GM23338 (cell line): ENCODE results near the gene MGLL. TPM values are rescaled to one million over a fixed set of nuclear protein-coding genes. Genes with fewer than 3 reads are reported as not detected.

ENCODE experiments used
- ATAC-seq: fragments of 200-7000 bp; cut with Tn5 transposase; 3 replicates; pipeline ENCODE4 v1.9.1; 2020
- DNase-seq: peaks from one replicate; pipeline ENCODE4 v3.0.0-alpha.2; 2015; ENCODE audit warnings: low spot score
- H2AFZ ChIP-seq: fragments of 200-600 bp; sonication (generic); 2 replicates; pipeline ENCODE4 v1.8.0; 2016; ENCODE audit warnings: antibody characterized with exemption, mild to moderate bottlenecking, moderate library complexity
- H3F3A ChIP-seq: fragments of 200-600 bp; sonication (generic); replicated peaks from 2 replicates; pipeline ENCODE4 v1.8.0; 2017; ENCODE audit warnings: antibody characterized with exemption, mixed run types, low read depth
- H3K27ac ChIP-seq: fragments of 200-600 bp; sonication (generic); 2 replicates; pipeline ENCODE4 v1.6.1; 2016; ENCODE audit warnings: low read depth
- H3K27me3 ChIP-seq: fragments of 200-600 bp; sonication (generic); 2 replicates; pipeline ENCODE4 v1.8.0; 2016; ENCODE audit warnings: mild to moderate bottlenecking, mixed run types, moderate library complexity; ENCODE audit not compliant: insufficient read depth
- H3K36me3 ChIP-seq: fragments of 200-600 bp; sonication (generic); 2 replicates; pipeline ENCODE4 v1.8.0; 2016; ENCODE audit warnings: mild to moderate bottlenecking; ENCODE audit not compliant: insufficient read depth
- H3K4me1 ChIP-seq: fragments of 200-600 bp; sonication (generic); 2 replicates; pipeline ENCODE4 v1.8.0; 2016; ENCODE audit warnings: mild to moderate bottlenecking, moderate library complexity; ENCODE audit not compliant: insufficient read depth
- H3K4me2 ChIP-seq: fragments of 200-600 bp; sonication (generic); 2 replicates; pipeline ENCODE4 v1.7.1; 2017; ENCODE audit warnings: mixed run types
- H3K4me3 ChIP-seq: fragments of 200-600 bp; sonication (generic); 2 replicates; pipeline ENCODE4 v1.6.1; 2016; ENCODE audit warnings: mixed run types
- H3K79me2 ChIP-seq: fragments of 200-600 bp; sonication (generic); replicated peaks from 2 replicates; pipeline ENCODE4 v1.8.0; 2017; ENCODE audit warnings: mild to moderate bottlenecking; ENCODE audit not compliant: insufficient read depth
- H3K9me2 ChIP-seq: fragments of 200-600 bp; sonication (generic); 2 replicates; pipeline ENCODE4 v1.8.0; 2017; ENCODE audit not compliant: insufficient read depth
- H4K20me1 ChIP-seq: fragments of 200-600 bp; sonication (generic); replicated peaks from 2 replicates; pipeline ENCODE4 v1.8.0; 2017; ENCODE audit warnings: mild to moderate bottlenecking; ENCODE audit not compliant: insufficient read depth
- H3K27ac Mint-ChIP-seq: 2 replicates; pipeline ENCODE4 v1.8.0; 2020; ENCODE audit warnings: inconsistent platforms, mild to moderate bottlenecking, moderate library complexity, mixed read lengths
- H3K27me3 Mint-ChIP-seq: 3 replicates; pipeline ENCODE4 v1.8.0; 2022; ENCODE audit warnings: low read depth, mild to moderate bottlenecking, moderate library complexity, mixed read lengths, inconsistent platforms; ENCODE audit not compliant: insufficient read depth, poor library complexity
- H3K36me3 Mint-ChIP-seq: 3 replicates; pipeline ENCODE4 v1.8.0; 2021; ENCODE audit warnings: low read depth, mild to moderate bottlenecking, inconsistent platforms, moderate library complexity, mixed read lengths
- H3K4me1 Mint-ChIP-seq: 3 replicates; pipeline ENCODE4 v1.8.0; 2020; ENCODE audit warnings: mild to moderate bottlenecking, inconsistent platforms, mixed read lengths
- H3K4me3 Mint-ChIP-seq: 3 replicates; pipeline ENCODE4 v1.8.0; 2021; ENCODE audit warnings: moderate library complexity, mild to moderate bottlenecking, inconsistent platforms, mixed read lengths
- H3K9me3 Mint-ChIP-seq: 3 replicates; pipeline ENCODE4 v1.8.0; 2020; ENCODE audit warnings: moderate library complexity, mild to moderate bottlenecking, inconsistent platforms, mixed read lengths
- CREB1 ChIP-seq: fragments of 250-450 bp; sonication (Bioruptor Pico); IDR thresholded peaks from 2 replicates; pipeline ENCODE4 v1.5.0; 2020; ENCODE audit warnings: low read depth, mild to moderate bottlenecking, moderate library complexity
- CTCF ChIP-seq, 2 experiments: fragments of 200-600 bp in 1 of 2; sonication (generic) in 1 of 2; conservative IDR thresholded peaks; 2 replicates each; pipeline versions ENCODE4 v1.5.1 to v1.6.1; 2016 to 2017; ENCODE audit warnings: antibody characterized with exemption in 2 of 2, low read depth in 2 of 2, mild to moderate bottlenecking in 2 of 2, moderate library complexity in 1 of 2
- EZH2 ChIP-seq: fragments of 200-600 bp; sonication (generic); IDR thresholded peaks from one replicate; pipeline ENCODE4 v1.8.0; 2017; ENCODE audit warnings: antibody characterized with exemption, mild to moderate bottlenecking, low read depth; ENCODE audit not compliant: unreplicated experiment
- EZH2phosphoT487 ChIP-seq: fragments of 200-600 bp; sonication (generic); IDR thresholded peaks from one replicate; pipeline ENCODE4 v1.8.1; 2018; ENCODE audit warnings: antibody characterized with exemption; ENCODE audit not compliant: unreplicated experiment
- JUNB ChIP-seq: IDR thresholded peaks from one replicate; pipeline ENCODE4 v1.6.1; 2016; ENCODE audit warnings: antibody characterized with exemption; ENCODE audit not compliant: unreplicated experiment
- NANOG ChIP-seq: IDR thresholded peaks from 2 replicates; pipeline ENCODE4 v1.6.1; 2016; ENCODE audit warnings: antibody characterized with exemption, borderline replicate concordance
- POLR2AphosphoS5 ChIP-seq: IDR thresholded peaks from 2 replicates; pipeline ENCODE4 v1.6.1; 2016; ENCODE audit warnings: antibody characterized with exemption, low read depth
- STAT1 ChIP-seq: IDR thresholded peaks from one replicate; pipeline ENCODE4 v1.6.1; 2016; ENCODE audit warnings: antibody characterized with exemption; ENCODE audit not compliant: unreplicated experiment
- ZNF114 ChIP-seq: fragments of 250-450 bp; sonication (Bioruptor Pico); IDR thresholded peaks from 2 replicates; pipeline ENCODE4 v1.5.0; 2020; ENCODE audit warnings: mild to moderate bottlenecking, moderate library complexity
- ZNF331 ChIP-seq: fragments of 250-450 bp; sonication (Bioruptor Pico); IDR thresholded peaks from 2 replicates; pipeline ENCODE4 v1.5.0; 2020; ENCODE audit warnings: low read depth, mild to moderate bottlenecking, moderate library complexity
- polyA plus RNA-seq: library from polyadenylated mRNA; unstranded; fragments of >200 nt; fragmentation: Nextera tagmentation; extraction: Ambion mirVana; gene quantifications from 2 replicates; pipeline ENCODE4 v1.2.1, GENCODE V29; 2016
- total RNA-seq: library from RNA; depleted of rRNA; stranded (reverse); fragments of >200 nt; shearing (Covaris generic); gene quantifications from 2 replicates; pipeline ENCODE4 v1.2.3, GENCODE V29; 2014
- TF ChIP-seq, protein P1 (sequence below): IDR thresholded peaks from one replicate; pipeline ENCODE4 v1.6.1; 2018; ENCODE audit warnings: antibody characterized with exemption; ENCODE audit not compliant: unreplicated experiment
- TF ChIP-seq, protein P2 (sequence below): IDR thresholded peaks from 2 replicates; pipeline ENCODE4 v1.6.1; 2016; ENCODE audit warnings: antibody characterized with exemption
- TF ChIP-seq, protein P3 (sequence below): fragments of 250-450 bp; sonication (Bioruptor Pico); IDR thresholded peaks from 2 replicates; pipeline ENCODE4 v1.5.0; 2020; ENCODE audit warnings: mild to moderate bottlenecking, moderate library complexity

Gene MGLL
- total and polyA plus RNA-seq, 2 experiments from 2014 or later, result 0.71 to 0.83 TPM

GRCh38 chr3:127796831-127797150 lies 25.5 kb downstream of the MGLL start:
- Histone ChIP-seq H3K4me1 (no peaks in the 10 kb centered on the region), H3F3A (no peaks in the 10 kb centered on the region), H3K9me2 (no peaks in the 10 kb centered on the region), H4K20me1 (no peaks in the 10 kb centered on the region), H3K4me2 (no peak overlapping the region), H3K4me3 (no peak overlapping the region), H3K36me3 (no peaks in the 10 kb centered on the region), H3K27ac (no peak overlapping the region), H3K27me3 (no peaks in the 10 kb centered on the region), H2AFZ (no peak overlapping the region), H3K79me2 (no peaks in the 10 kb centered on the region)
- DNase-seq (no peak), ATAC-seq (no peak)
- no peak overlapping the region for H3K4me3 Mint-ChIP-seq
- peaks cover 5% of the 10 kb centered on the region for H3K27me3 Mint-ChIP-seq
- no peak for TF ChIP-seq CTCF (conservative IDR thresholded peaks at IDR 0.05; ENCODE audit: low read depth in 2 of 2)
- no peak for TF ChIP-seq EZH2phosphoT487
- no peak for TF ChIP-seq NANOG
- no peak for TF ChIP-seq ZNF114 (CRISPR knock-in tag)
- TF ChIP-seq ZNF331 (CRISPR knock-in tag), result no peak
- TF ChIP-seq, protein P1, sequence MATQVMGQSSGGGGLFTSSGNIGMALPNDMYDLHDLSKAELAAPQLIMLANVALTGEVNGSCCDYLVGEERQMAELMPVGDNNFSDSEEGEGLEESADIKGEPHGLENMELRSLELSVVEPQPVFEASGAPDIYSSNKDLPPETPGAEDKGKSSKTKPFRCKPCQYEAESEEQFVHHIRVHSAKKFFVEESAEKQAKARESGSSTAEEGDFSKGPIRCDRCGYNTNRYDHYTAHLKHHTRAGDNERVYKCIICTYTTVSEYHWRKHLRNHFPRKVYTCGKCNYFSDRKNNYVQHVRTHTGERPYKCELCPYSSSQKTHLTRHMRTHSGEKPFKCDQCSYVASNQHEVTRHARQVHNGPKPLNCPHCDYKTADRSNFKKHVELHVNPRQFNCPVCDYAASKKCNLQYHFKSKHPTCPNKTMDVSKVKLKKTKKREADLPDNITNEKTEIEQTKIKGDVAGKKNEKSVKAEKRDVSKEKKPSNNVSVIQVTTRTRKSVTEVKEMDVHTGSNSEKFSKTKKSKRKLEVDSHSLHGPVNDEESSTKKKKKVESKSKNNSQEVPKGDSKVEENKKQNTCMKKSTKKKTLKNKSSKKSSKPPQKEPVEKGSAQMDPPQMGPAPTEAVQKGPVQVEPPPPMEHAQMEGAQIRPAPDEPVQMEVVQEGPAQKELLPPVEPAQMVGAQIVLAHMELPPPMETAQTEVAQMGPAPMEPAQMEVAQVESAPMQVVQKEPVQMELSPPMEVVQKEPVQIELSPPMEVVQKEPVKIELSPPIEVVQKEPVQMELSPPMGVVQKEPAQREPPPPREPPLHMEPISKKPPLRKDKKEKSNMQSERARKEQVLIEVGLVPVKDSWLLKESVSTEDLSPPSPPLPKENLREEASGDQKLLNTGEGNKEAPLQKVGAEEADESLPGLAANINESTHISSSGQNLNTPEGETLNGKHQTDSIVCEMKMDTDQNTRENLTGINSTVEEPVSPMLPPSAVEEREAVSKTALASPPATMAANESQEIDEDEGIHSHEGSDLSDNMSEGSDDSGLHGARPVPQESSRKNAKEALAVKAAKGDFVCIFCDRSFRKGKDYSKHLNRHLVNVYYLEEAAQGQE, result no peak
- no peak for TF ChIP-seq JUNB
- no peak for TF ChIP-seq EZH2
- no peak for TF ChIP-seq POLR2AphosphoS5
- TF ChIP-seq, protein P2, sequence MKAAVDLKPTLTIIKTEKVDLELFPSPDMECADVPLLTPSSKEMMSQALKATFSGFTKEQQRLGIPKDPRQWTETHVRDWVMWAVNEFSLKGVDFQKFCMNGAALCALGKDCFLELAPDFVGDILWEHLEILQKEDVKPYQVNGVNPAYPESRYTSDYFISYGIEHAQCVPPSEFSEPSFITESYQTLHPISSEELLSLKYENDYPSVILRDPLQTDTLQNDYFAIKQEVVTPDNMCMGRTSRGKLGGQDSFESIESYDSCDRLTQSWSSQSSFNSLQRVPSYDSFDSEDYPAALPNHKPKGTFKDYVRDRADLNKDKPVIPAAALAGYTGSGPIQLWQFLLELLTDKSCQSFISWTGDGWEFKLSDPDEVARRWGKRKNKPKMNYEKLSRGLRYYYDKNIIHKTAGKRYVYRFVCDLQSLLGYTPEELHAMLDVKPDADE, result no peak
- TF ChIP-seq CREB1 (CRISPR knock-in tag), result no peak
- TF ChIP-seq, protein P3, sequence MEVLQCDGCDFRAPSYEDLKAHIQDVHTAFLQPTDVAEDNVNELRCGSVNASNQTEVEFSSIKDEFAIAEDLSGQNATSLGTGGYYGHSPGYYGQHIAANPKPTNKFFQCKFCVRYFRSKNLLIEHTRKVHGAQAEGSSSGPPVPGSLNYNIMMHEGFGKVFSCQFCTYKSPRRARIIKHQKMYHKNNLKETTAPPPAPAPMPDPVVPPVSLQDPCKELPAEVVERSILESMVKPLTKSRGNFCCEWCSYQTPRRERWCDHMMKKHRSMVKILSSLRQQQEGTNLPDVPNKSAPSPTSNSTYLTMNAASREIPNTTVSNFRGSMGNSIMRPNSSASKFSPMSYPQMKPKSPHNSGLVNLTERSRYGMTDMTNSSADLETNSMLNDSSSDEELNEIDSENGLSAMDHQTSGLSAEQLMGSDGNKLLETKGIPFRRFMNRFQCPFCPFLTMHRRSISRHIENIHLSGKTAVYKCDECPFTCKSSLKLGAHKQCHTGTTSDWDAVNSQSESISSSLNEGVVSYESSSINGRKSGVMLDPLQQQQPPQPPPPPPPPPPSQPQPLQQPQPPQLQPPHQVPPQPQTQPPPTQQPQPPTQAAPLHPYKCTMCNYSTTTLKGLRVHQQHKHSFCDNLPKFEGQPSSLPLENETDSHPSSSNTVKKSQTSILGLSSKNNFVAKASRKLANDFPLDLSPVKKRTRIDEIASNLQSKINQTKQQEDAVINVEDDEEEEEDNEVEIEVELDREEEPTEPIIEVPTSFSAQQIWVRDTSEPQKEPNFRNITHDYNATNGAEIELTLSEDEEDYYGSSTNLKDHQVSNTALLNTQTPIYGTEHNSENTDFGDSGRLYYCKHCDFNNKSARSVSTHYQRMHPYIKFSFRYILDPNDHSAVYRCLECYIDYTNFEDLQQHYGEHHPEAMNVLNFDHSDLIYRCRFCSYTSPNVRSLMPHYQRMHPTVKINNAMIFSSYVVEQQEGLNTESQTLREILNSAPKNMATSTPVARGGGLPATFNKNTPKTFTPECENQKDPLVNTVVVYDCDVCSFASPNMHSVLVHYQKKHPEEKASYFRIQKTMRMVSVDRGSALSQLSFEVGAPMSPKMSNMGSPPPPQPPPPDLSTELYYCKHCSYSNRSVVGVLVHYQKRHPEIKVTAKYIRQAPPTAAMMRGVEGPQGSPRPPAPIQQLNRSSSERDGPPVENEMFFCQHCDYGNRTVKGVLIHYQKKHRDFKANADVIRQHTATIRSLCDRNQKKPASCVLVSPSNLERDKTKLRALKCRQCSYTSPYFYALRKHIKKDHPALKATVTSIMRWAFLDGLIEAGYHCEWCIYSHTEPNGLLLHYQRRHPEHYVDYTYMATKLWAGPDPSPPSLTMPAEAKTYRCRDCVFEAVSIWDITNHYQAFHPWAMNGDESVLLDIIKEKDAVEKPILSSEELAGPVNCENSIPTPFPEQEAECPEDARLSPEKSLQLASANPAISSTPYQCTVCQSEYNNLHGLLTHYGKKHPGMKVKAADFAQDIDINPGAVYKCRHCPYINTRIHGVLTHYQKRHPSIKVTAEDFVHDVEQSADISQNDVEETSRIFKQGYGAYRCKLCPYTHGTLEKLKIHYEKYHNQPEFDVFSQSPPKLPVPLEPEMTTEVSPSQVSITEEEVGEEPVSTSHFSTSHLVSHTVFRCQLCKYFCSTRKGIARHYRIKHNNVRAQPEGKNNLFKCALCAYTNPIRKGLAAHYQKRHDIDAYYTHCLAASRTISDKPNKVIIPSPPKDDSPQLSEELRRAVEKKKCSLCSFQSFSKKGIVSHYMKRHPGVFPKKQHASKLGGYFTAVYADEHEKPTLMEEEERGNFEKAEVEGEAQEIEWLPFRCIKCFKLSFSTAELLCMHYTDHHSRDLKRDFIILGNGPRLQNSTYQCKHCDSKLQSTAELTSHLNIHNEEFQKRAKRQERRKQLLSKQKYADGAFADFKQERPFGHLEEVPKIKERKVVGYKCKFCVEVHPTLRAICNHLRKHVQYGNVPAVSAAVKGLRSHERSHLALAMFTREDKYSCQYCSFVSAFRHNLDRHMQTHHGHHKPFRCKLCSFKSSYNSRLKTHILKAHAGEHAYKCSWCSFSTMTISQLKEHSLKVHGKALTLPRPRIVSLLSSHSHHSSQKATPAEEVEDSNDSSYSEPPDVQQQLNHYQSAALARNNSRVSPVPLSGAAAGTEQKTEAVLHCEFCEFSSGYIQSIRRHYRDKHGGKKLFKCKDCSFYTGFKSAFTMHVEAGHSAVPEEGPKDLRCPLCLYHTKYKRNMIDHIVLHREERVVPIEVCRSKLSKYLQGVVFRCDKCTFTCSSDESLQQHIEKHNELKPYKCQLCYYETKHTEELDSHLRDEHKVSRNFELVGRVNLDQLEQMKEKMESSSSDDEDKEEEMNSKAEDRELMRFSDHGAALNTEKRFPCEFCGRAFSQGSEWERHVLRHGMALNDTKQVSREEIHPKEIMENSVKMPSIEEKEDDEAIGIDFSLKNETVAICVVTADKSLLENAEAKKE (CRISPR knock-in tag), result no peak
- TF ChIP-seq STAT1, result no peak
- no peaks in the 10 kb centered on the region for H3K9me3 Mint-ChIP-seq
- H3K27ac Mint-ChIP-seq, result no peak overlapping the region
- no peaks in the 10 kb centered on the region for H3K36me3 Mint-ChIP-seq
- peaks cover 3% of the 10 kb centered on the region; the same call in 2 of the 3 replicates for H3K4me1 Mint-ChIP-seq
